ENCODE data around the gene PIGM.

Gene PIGM

GRCh38 chr1:160075836-160076235, 44.0 kb upstream of the PIGM start:
- no peaks in the 10 kb centered on the region for H3K9me3 ChIP-seq (ENCODE audit: low read depth, low read length)
- TF ChIP-seq EZH2 (IDR thresholded peaks at IDR 0.05) (no peak), FOXP2 (optimal IDR thresholded peaks at IDR 0.05; ENCODE audit: control extremely low read depth, extremely low read length, insufficient read depth) (no peak), POLR2AphosphoS5 (IDR thresholded peaks at IDR 0.05; ENCODE audit: borderline replicate concordance, low read depth, low read length) (no peak)
- no peak overlapping the region for H3K27ac ChIP-seq
- H3K9ac ChIP-seq (ENCODE audit: insufficient read length) = no peak overlapping the region
- H3K36me3 ChIP-seq (ENCODE audit: insufficient read depth, low read length) = no peaks in the 10 kb centered on the region
- H3K4me3 ChIP-seq = no peak overlapping the region
- no peak for DNase-seq (ENCODE audit: low read depth, low spot score)

GRCh38 chr1:160074865-160075264, 43.1 kb upstream of the PIGM start:
- Histone ChIP-seq H3K4me3 (no peak overlapping the region), H3K9me3 (ENCODE audit: low read depth, low read length) (no peaks in the 10 kb centered on the region), H3K27ac (no peak overlapping the region), H3K9ac (ENCODE audit: insufficient read length) (no peak overlapping the region), H3K36me3 (ENCODE audit: insufficient read depth, low read length) (no peaks in the 10 kb centered on the region)
- no peak for DNase-seq (ENCODE audit: low read depth, low spot score)
- no peak for TF ChIP-seq POLR2AphosphoS5 (IDR thresholded peaks at IDR 0.05; ENCODE audit: borderline replicate concordance, low read depth, low read length)

GRCh38 chr1:160071289-160071688, 39.5 kb upstream of the PIGM start:
- Histone ChIP-seq H3K9ac (ENCODE audit: insufficient read length) (no peak overlapping the region), H3K27ac (no peak overlapping the region), H3K9me3 (ENCODE audit: low read depth, low read length) (no peaks in the 10 kb centered on the region), H3K4me3 (no peak overlapping the region), H3K36me3 (ENCODE audit: insufficient read depth, low read length) (no peaks in the 10 kb centered on the region)
- no peak for TF ChIP-seq FOXP2 (optimal IDR thresholded peaks at IDR 0.05; ENCODE audit: control extremely low read depth, extremely low read length, insufficient read depth)
- no peak for DNase-seq (ENCODE audit: low read depth, low spot score)

- no peak overlapping the region for H3K9ac ChIP-seq (ENCODE audit: insufficient read length)
- no peaks in the 10 kb centered on the region for H3K36me3 ChIP-seq (ENCODE audit: insufficient read depth, low read length)
- no peak overlapping the region for H3K27ac ChIP-seq
- TF ChIP-seq FOXP2 (optimal IDR thresholded peaks at IDR 0.05; ENCODE audit: control extremely low read depth, extremely low read length, insufficient read depth) (no peak), POLR2AphosphoS5 (IDR thresholded peaks at IDR 0.05; ENCODE audit: borderline replicate concordance, low read depth, low read length) (no peak), EZH2 (IDR thresholded peaks at IDR 0.05) (no peak)
- H3K4me3 ChIP-seq = peak overlapping the region; percentile 75
- DNase-seq (ENCODE audit: low read depth, low spot score) = no peak
- H3K9me3 ChIP-seq (ENCODE audit: low read depth, low read length) = no peaks in the 10 kb centered on the region
Observed at GRCh38 chr1:160070243-160071163, 38.7 kb upstream of the PIGM start.

- no peak within 1 kb of the TSS for H3K9ac ChIP-seq (ENCODE audit: insufficient read length)
- no peak for DNase-seq (ENCODE audit: low read depth, low spot score)
Observed at GRCh38 chr1:160069460-160070231, 37.9 kb upstream of the PIGM start, which contains the start of gene KCNJ10. TSS of gene KCNJ10 (minus strand) at chr1:160070160. CDS start at chr1:160042532, 27,628 bp downstream.

GRCh38 chr1:160068225-160068624, 36.4 kb upstream of the PIGM start:
- TF ChIP-seq POLR2AphosphoS5 (IDR thresholded peaks at IDR 0.05; ENCODE audit: borderline replicate concordance, low read depth, low read length) (no peak), FOXP2 (optimal IDR thresholded peaks at IDR 0.05; ENCODE audit: control extremely low read depth, extremely low read length, insufficient read depth) (no peak), EZH2 (IDR thresholded peaks at IDR 0.05) (no peak)
- no peak overlapping the region for H3K27ac ChIP-seq
- DNase-seq (ENCODE audit: low read depth, low spot score) = no peak
- H3K9ac ChIP-seq (ENCODE audit: insufficient read length) = no peak overlapping the region
- no peaks in the 10 kb centered on the region for H3K9me3 ChIP-seq (ENCODE audit: low read depth, low read length)
- no peaks in the 10 kb centered on the region for H3K36me3 ChIP-seq (ENCODE audit: insufficient read depth, low read length)
- no peak overlapping the region for H3K4me3 ChIP-seq

More at GRCh38 chr1:160069460-160070231, 37.9 kb upstream of the PIGM start, which contains the start of gene KCNJ10:
- no peaks in the 10 kb centered on the region for H3K36me3 ChIP-seq (ENCODE audit: insufficient read depth, low read length)
- H3K9me3 ChIP-seq (ENCODE audit: low read depth, low read length) = no peaks in the 10 kb centered on the region
- H3K27ac ChIP-seq = no peak within 1 kb of the TSS
- H3K4me3 ChIP-seq = peak within 1 kb of the TSS; percentile 75
- TF ChIP-seq FOXP2 (optimal IDR thresholded peaks at IDR 0.05; ENCODE audit: control extremely low read depth, extremely low read length, insufficient read depth) (no peak), EZH2 (IDR thresholded peaks at IDR 0.05) (no peak), POLR2AphosphoS5 (IDR thresholded peaks at IDR 0.05; ENCODE audit: borderline replicate concordance, low read depth, low read length) (no peak)

- no peak for DNase-seq (ENCODE audit: low read depth, low spot score)
- TF ChIP-seq POLR2AphosphoS5 (IDR thresholded peaks at IDR 0.05; ENCODE audit: borderline replicate concordance, low read depth, low read length) (no peak), EZH2 (IDR thresholded peaks at IDR 0.05) (no peak), FOXP2 (optimal IDR thresholded peaks at IDR 0.05; ENCODE audit: control extremely low read depth, extremely low read length, insufficient read depth) (no peak)
- H3K9me3 ChIP-seq (ENCODE audit: low read depth, low read length) = no peaks in the 10 kb centered on the region
- no peaks in the 10 kb centered on the region for H3K36me3 ChIP-seq (ENCODE audit: insufficient read depth, low read length)
- no peak overlapping the region for H3K4me3 ChIP-seq
- H3K27ac ChIP-seq = no peak overlapping the region
- H3K9ac ChIP-seq (ENCODE audit: insufficient read length) = no peak overlapping the region
Observed at GRCh38 chr1:160066829-160067745, 35.3 kb upstream of the PIGM start.
